Activated naive CD4-positive, alpha-beta T cell treated with anti-CD3 and anti-CD28 coated beads, Interleukin-2, amount 10 ng/mL, durations not matched to agents 7 days and 5 days (primary cell): Measurements from ENCODE around the gene ETV7.
"Not testable (repeated sequence)": the region's sequence is repeated elsewhere in the genome, so short reads cannot be mapped to it uniquely, and the experiment has no call there.

Experiments used
- CTCF ChIA-PET: fragments of 350-600 bp; sonication (Branson Sonifier 250); formaldehyde crosslinking; loops from one replicate; lab custom pipeline; 2021; ENCODE audit warnings: antibody characterized with exemption; lab: Charles Lee
- DNase-seq: peaks from one replicate; pipeline ENCODE4 v3.0.0-alpha.2; 2020
- H3K27ac Mint-ChIP-seq: one replicate; pipeline ENCODE4 v1.8.0; 2021; ENCODE audit warnings: mild to moderate bottlenecking, moderate library complexity, mixed read lengths
- H3K27me3 Mint-ChIP-seq: one replicate; pipeline ENCODE4 v1.8.0; 2021; ENCODE audit warnings: mild to moderate bottlenecking, mixed read lengths
- H3K36me3 Mint-ChIP-seq: one replicate; pipeline ENCODE4 v1.8.0; 2021; ENCODE audit warnings: mixed read lengths
- H3K4me1 Mint-ChIP-seq: one replicate; pipeline ENCODE4 v1.8.0; 2021; ENCODE audit warnings: mixed read lengths
- H3K4me3 Mint-ChIP-seq: one replicate; pipeline ENCODE4 v1.8.0; 2021; ENCODE audit warnings: mild to moderate bottlenecking, moderate library complexity, mixed read lengths
- H3K9me3 Mint-ChIP-seq: one replicate; pipeline ENCODE4 v1.8.0; 2021; ENCODE audit warnings: mixed read lengths

ETV7 gene

DNA sequence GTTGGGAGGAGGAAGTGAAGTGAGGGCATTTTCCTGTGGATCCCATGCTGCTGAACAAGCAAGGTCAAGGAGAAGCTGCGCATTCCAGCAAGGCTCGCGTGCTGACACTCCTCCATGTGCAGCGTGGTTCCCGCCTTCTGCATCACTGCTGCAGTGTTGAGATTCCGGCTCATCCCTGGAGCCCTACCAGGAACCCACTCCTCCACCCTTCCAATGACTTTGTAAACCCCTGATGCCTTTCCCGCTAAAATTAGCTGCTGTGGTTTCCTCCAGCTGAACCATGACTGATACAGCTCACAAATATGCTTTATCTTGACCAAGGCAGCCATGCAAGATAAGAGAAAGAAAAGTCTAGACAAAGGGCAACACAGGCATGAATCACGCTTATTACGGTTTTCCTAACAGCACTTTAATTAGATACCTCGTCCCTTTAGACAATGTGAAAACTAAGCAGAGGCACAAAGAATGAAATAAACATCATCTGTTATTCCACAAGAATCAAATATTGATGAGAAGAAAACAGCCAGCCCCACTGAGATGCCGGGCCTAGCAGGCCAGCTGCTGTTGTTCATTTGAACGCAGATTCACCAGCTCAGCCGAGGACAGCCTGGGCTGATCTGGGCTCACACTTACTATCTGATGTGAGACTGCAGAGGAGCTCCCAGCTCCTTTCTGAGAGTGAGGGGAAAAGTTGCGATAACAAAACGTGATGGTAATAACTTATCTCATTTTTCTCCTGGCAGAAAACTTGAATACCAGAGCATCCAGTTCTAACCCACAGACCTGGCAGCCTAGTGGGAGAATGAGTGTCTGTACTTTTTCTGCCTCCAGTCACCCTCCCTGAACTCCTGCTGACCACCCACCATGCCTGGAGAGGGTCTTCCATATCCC lies 36.5 kb downstream of the ETV7 start:
- peaks cover 31% of the 10 kb centered on the region for H3K27me3 Mint-ChIP-seq
- H3K36me3 Mint-ChIP-seq = no peaks in the 10 kb centered on the region
- no peak overlapping the region for H3K27ac Mint-ChIP-seq
- H3K4me1 Mint-ChIP-seq = no peaks in the 10 kb centered on the region
- CTCF ChIA-PET = interaction anchor here (1.0 to 2.0 kb wide), 3 partner anchors 9 to 49 kb away, joined by 6 to 9 read pairs (median 7); no protein-coding TSS in a partner anchor
- DNase-seq = no peak
- H3K9me3 Mint-ChIP-seq = peaks cover 4% of the 10 kb centered on the region
- H3K4me3 Mint-ChIP-seq = no peak overlapping the region

DNA sequence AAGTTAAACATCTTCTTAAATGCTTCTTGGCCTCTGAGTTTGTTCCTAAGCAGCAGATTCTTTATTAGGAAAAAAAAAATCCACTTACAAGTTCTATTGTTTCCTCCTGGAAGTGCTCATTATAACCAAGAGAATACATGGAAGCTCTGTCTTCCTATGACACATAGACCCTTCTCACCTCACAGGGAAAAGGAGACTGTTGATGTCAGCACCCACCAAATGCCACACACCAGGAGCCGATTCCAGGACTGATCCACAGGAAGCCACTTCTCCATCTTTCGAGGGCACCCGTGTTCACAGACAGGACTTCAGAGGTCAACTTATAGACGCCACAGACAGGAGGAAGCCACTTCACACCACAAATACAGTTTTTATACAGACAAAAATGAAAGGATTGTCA lies 37.4 kb downstream of the ETV7 start:
- DNase-seq = no peak
- CTCF ChIA-PET = interaction anchor here (1.4 kb wide), 1 partner anchor 9 kb away, joined by 7 read pairs; no protein-coding TSS in a partner anchor

DNA sequence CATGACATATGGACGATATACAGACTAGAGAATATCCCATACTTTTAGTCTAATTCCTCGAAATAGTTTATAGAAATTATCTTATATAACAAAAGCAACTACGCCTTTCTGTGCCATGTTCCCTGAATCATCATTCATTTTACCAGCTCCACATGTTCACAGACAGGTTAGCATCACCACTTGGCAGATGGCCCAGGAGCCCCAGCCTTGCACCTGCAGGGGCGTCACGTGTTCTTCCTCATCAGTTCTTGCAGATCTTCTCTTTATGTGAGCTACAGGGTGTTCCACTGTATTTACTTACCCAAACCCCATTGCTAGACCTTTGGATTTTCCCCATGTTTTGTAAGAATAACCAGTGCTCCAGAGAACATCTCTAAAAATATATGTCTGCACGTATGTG lies 38.2 kb downstream of the ETV7 start:
- CTCF ChIA-PET = interaction anchor here (0.8 to 1.4 kb wide), 2 partner anchors 8 to 371 kb away, joined by 4 to 7 read pairs; no protein-coding TSS in a partner anchor
- H3K27me3 Mint-ChIP-seq = peaks cover 45% of the 10 kb centered on the region
- H3K4me3 Mint-ChIP-seq = no peak overlapping the region
- no peak overlapping the region for H3K27ac Mint-ChIP-seq
- DNase-seq = no peak
- no peaks in the 10 kb centered on the region for H3K36me3 Mint-ChIP-seq
- peaks cover 4% of the 10 kb centered on the region for H3K9me3 Mint-ChIP-seq
- H3K4me1 Mint-ChIP-seq = no peaks in the 10 kb centered on the region

More for the DNA sequence above, 37.4 kb downstream of the ETV7 start:
- no peaks in the 10 kb centered on the region for H3K4me1 Mint-ChIP-seq
- peak overlapping the region; percentile 0 for H3K27ac Mint-ChIP-seq
- peaks cover 36% of the 10 kb centered on the region for H3K27me3 Mint-ChIP-seq
- H3K36me3 Mint-ChIP-seq = no peaks in the 10 kb centered on the region
- H3K9me3 Mint-ChIP-seq = peaks cover 4% of the 10 kb centered on the region
- no peak overlapping the region for H3K4me3 Mint-ChIP-seq

DNA sequence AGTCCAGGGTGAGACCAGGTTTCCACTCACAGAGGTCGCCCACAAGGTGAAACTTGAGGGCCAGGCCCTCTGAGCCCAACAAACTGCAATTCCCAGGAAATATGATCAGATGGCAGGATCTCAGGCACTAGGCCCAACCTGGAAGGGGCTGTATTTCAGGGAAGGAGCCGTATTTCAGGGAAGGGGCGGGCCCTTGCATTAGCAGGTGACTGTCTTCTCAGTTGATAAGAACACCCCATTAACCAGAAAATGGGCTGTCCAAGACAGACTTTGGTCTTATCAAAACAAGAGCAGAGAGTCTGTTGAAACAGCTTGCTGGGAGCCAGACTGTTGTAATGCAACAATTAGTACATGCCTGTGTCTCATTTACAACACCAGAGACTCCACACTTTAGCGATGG lies 39.8 kb downstream of the ETV7 start:
- H3K27ac Mint-ChIP-seq = no peak overlapping the region
- CTCF ChIA-PET = interaction anchor here (2.0 kb wide), 1 partner anchor 45 kb away, joined by 5 read pairs; no protein-coding TSS in a partner anchor
- no peak for DNase-seq
- H3K4me3 Mint-ChIP-seq = no peak overlapping the region
- peaks cover 50% of the 10 kb centered on the region for H3K27me3 Mint-ChIP-seq
- no peaks in the 10 kb centered on the region for H3K36me3 Mint-ChIP-seq
- no peaks in the 10 kb centered on the region for H3K4me1 Mint-ChIP-seq
- peaks cover under 1% of the 10 kb centered on the region for H3K9me3 Mint-ChIP-seq

DNA sequence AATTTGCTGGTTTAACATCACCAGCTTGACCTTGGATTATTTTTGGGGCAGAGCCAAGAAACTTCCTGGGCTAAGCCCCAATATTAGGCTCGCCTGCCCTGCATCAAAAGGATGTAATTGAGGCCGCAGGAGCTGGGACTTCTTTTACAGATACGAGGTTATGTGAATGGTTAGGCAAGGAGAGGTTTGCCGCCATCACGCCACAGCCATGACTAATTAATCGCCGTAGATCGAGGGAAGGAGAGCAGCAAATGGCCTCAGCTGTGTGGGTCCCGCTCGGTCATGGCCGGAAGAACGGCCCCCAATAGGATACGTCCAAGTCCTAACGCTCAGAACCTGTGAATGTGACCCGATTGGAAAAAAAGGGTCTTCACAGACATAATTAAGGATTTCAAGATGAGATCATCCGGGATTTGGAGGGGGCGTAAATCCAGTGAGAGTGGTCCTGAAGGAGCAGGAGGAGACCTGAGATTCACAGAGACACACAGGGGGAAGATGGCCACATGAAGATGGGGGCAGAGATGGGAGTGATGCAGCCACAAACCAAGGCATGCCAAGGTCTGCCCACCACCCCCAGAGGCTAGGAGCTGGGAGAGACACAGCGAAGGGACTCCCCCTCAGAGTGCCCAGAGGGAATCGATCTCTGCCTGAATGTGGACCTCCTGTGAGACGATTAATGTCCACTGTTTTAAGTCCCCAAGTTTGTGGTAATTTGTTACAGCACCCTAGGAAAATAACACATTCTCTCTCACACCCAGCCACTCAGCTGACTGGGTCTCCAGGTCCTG lies 40.8 kb downstream of the ETV7 start:
- CTCF ChIA-PET = interaction anchor here (2.0 kb wide), 1 partner anchor 44 kb away, joined by 5 read pairs; no protein-coding TSS in a partner anchor
- Mint-ChIP-seq H3K27ac (no peak overlapping the region), H3K9me3 (no peaks in the 10 kb centered on the region), H3K36me3 (no peaks in the 10 kb centered on the region), H3K27me3 (peaks cover 56% of the 10 kb centered on the region), H3K4me1 (no peaks in the 10 kb centered on the region), H3K4me3 (no peak overlapping the region)
- DNase-seq = no peak

GRCh38 chr6:36345681-36346466 lies 41.6 kb downstream of the ETV7 start:
- DNase-seq = no peak
- no peak overlapping the region for H3K27ac Mint-ChIP-seq
- H3K36me3 Mint-ChIP-seq = no peaks in the 10 kb centered on the region
- no peak overlapping the region for H3K4me3 Mint-ChIP-seq
- CTCF ChIA-PET = no interaction called here
- peaks cover 1% of the 10 kb centered on the region for H3K4me1 Mint-ChIP-seq
- no peaks in the 10 kb centered on the region for H3K9me3 Mint-ChIP-seq
- H3K27me3 Mint-ChIP-seq = peaks cover 61% of the 10 kb centered on the region

- no peaks in the 10 kb centered on the region for H3K9me3 Mint-ChIP-seq
- DNase-seq = no peak
- peaks cover 64% of the 10 kb centered on the region for H3K27me3 Mint-ChIP-seq
- no peaks in the 10 kb centered on the region for H3K36me3 Mint-ChIP-seq
- H3K4me3 Mint-ChIP-seq = no peak overlapping the region
- no peak overlapping the region for H3K27ac Mint-ChIP-seq
- CTCF ChIA-PET = interaction anchor here (1.6 to 1.8 kb wide), 2 partner anchors 15 to 40 kb away, joined by 5 to 6 read pairs; no protein-coding TSS in a partner anchor
- H3K4me1 Mint-ChIP-seq = peaks cover 5% of the 10 kb centered on the region
Measured at GRCh38 chr6:36343109-36343680, 44.3 kb downstream of the ETV7 start.

- no peaks in the 10 kb centered on the region for H3K36me3 Mint-ChIP-seq
- H3K9me3 Mint-ChIP-seq = no peaks in the 10 kb centered on the region
Measured at GRCh38 chr6:36340618-36341454, 46.6 kb downstream of the ETV7 start.

GRCh38 chr6:36340306-36340617 lies 47.2 kb downstream of the ETV7 start:
- Mint-ChIP-seq H3K36me3 (no peaks in the 10 kb centered on the region), H3K4me1 (peaks cover 10% of the 10 kb centered on the region), H3K4me3 (no peak overlapping the region), H3K27ac (no peak overlapping the region), H3K27me3 (peaks cover 66% of the 10 kb centered on the region), H3K9me3 (no peaks in the 10 kb centered on the region)
- CTCF ChIA-PET = interaction anchor here (0.6 to 2.9 kb wide), 9 partner anchors 9 to 41 kb away, joined by 3 to 42 read pairs (median 4); no protein-coding TSS in a partner anchor
- DNase-seq = no peak

More at GRCh38 chr6:36340618-36341454, 46.6 kb downstream of the ETV7 start:
- peak; percentile 78 for DNase-seq
- Mint-ChIP-seq H3K27ac (no peak overlapping the region), H3K27me3 (peaks cover 66% of the 10 kb centered on the region), H3K4me1 (peaks cover 10% of the 10 kb centered on the region), H3K4me3 (peak overlapping the region; percentile 7)
- CTCF ChIA-PET = interaction anchor here (0.6 to 2.9 kb wide), 22 partner anchors 9 to 443 kb away, joined by 3 to 42 read pairs (median 3); no protein-coding TSS in a partner anchor

- CTCF ChIA-PET = interaction anchor here (1.5 kb wide), 1 partner anchor 21 kb away, joined by 5 read pairs; no protein-coding TSS in a partner anchor
- Mint-ChIP-seq H3K4me3 (no peak overlapping the region), H3K27me3 (peaks cover 68% of the 10 kb centered on the region), H3K36me3 (no peaks in the 10 kb centered on the region), H3K27ac (no peak overlapping the region), H3K9me3 (no peaks in the 10 kb centered on the region), H3K4me1 (peaks cover 10% of the 10 kb centered on the region)
- DNase-seq = no peak
Measured at GRCh38 chr6:36339146-36339545, 48.3 kb downstream of the ETV7 start.

DNA sequence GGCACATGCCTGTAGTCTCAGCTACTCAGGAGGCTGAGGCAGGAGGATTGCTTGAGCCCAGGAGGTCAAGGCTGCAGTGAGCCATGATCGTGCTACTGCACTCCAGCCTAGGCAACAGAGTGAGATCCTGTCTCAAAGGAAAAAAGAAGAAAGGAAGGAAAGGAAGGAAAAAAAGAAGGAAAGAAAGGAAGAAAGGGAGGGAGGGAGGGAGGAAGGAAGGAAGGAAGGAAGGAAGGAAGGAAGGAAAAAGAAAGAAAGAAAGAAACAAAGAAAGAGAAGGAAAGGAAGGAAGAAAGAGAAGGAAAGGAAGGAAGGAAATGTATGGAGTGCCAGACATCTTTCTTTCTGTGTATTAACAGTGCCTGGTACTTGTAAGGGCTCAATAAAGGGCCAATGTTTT lies 49.2 kb downstream of the ETV7 start:
- CTCF ChIA-PET = interaction anchor here (1.5 kb wide), 1 partner anchor 22 kb away, joined by 5 read pairs; no protein-coding TSS in a partner anchor
- H3K4me3 Mint-ChIP-seq, H3K36me3 Mint-ChIP-seq: not testable (repeated sequence)

DNA sequence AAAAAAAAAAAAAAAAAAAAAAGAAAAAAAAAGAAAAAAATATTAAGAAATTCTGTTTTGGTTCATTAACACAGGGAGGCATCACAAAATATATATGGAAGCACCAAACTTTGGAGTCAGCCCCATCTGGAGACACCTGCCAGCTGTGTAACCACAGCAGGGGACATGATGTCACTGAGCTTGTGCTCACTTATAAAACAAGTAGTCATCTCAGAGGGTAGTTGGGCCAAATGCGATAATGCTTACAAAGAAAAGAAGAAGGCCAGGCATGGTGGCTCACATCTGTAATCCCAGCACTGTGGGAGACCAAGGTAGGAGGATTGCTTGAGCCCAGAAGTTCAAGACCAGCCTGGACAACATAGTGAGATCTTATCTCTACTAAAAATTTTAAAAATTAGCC lies 49.7 kb downstream of the ETV7 start:
- no peaks in the 10 kb centered on the region for H3K36me3 Mint-ChIP-seq
- H3K27me3 Mint-ChIP-seq = peaks cover 74% of the 10 kb centered on the region
- H3K4me3 Mint-ChIP-seq = no peak overlapping the region
- DNase-seq = no peak
- CTCF ChIA-PET = interaction anchor here (0.6 to 1.5 kb wide), 2 partner anchors 22 to 87 kb away, joined by 5 read pairs; no protein-coding TSS in a partner anchor
- H3K9me3 Mint-ChIP-seq = no peaks in the 10 kb centered on the region
- H3K4me1 Mint-ChIP-seq = peaks cover 10% of the 10 kb centered on the region
- no peak overlapping the region for H3K27ac Mint-ChIP-seq

More for the DNA sequence above, 49.2 kb downstream of the ETV7 start:
- not testable (repeated sequence) for H3K9me3 Mint-ChIP-seq, H3K27ac Mint-ChIP-seq, DNase-seq, H3K4me1 Mint-ChIP-seq
- H3K27me3 Mint-ChIP-seq = peaks cover 74% of the 10 kb centered on the region
